GM18858 (cell line): ENCODE data around the gene SMIM5.

Experiments used
- ATAC-seq: cut with Tn5 transposase; IDR thresholded peaks from one replicate; pipeline ENCODE4 v1.9.1; 2021; ENCODE audit not compliant: unreplicated experiment

SMIM5 gene

DNA sequence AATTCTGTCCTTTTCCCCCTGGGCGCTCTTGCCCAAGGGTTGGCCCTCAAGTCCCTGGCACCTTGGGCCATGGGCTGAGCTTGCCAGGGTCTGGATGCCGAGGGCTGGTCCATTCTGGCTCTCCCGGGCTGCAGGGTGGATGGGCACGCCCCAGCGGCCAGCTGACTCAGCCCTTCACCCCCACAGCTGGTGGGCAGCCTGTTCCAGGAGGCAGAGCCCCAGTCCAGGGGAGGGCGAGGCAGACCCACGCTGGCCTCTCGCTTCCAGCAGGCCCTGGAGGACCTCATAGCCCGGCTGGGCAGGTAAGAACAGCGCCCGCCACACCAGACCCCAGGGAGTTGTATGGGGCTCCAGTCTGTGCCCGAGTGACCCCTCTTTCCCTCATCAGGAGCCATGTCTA lies 30.6 kb upstream of the SMIM5 start:
- no peak for ATAC-seq

DNA sequence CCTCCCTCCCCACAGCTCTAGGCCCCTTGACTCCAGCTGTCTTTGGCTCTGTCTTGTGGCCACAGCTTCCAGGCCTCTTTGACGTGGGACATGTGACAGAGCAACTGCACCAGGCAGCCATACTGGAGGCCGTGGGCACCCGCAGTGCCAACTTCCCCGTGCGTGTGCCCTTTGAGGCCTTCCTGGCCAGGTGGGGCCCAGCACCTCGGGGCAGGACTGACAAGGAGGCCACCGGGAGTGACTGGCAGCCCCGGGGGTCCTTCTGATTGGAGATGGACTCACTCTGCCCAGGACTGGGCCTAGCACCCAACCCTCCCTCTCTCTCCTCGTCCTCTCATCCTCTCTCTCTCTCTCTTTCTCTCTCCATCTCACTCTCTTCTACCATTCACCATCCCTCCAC lies 30.1 kb upstream of the SMIM5 start:
- ATAC-seq = no peak

DNA sequence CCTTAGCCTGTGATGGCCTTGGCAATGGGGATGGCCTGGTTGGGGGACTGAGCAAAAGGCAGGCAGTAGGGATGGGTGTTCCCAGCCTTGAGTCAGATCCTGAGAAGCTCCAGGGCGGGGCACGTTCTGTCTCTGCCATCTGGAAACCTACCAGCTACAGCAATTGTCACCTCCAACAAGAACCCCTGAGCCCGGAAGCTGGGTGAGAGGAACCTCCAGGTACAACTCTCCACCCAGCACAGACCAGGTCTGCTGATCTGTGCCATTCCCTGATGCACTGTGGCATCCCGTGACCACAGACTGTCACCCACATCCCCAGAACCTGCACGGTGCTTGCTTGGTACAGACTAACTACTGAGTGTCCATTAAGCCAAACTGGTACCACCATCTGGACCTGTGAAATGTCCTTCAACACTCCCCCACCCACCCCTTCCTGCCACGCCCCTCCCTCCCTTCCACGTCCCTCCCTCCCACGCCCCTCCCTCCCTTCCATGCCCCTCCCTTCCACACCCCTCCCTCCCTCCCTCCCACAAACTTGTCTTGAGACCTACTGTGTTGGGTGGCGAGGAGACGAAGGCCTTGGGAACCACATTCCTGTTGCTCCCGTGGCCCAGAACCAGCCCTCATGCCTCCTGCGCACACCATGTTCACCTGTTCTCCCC lies 29.1 kb upstream of the SMIM5 start:
- ATAC-seq = no peak

DNA sequence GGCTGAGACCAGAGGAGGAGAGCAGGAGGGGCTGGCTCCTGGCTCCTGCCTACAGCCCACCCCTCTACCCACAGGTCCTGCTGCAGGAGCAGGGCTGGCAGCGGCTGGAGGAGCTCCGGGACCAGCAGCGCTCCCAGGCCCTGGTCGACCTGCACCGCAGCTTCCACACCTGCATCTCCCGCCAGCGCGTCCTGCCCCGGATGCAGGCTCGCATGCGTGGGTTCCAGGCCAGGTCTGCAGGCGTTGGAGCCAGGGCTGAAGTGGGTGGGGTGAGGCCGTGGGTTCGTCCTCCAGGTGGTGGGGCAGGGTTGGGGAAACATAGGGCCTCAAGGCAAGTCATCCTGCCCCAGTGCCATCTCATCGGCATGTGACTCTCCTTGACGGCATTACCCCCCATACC lies 27.4 kb upstream of the SMIM5 start:
- no peak for ATAC-seq

DNA sequence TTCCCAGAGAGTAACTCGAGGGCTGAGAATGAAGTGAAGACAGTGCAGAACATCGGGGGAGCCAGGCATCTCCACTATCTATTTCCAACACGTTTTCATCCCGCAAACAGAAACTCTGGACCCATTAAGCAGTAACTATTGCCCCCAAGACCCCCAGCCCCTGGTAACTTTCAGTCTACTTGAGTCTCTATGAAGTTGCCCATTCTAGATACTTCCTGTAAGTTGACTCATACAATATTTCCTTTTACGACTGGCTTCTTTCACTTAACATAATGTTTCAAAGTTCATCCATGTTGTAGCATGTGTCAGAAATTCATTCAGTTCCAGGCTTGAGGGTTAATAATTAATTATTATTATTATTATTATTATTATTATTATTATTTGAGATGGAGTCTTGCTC lies 26.1 kb upstream of the SMIM5 start:
- no peak for ATAC-seq

DNA sequence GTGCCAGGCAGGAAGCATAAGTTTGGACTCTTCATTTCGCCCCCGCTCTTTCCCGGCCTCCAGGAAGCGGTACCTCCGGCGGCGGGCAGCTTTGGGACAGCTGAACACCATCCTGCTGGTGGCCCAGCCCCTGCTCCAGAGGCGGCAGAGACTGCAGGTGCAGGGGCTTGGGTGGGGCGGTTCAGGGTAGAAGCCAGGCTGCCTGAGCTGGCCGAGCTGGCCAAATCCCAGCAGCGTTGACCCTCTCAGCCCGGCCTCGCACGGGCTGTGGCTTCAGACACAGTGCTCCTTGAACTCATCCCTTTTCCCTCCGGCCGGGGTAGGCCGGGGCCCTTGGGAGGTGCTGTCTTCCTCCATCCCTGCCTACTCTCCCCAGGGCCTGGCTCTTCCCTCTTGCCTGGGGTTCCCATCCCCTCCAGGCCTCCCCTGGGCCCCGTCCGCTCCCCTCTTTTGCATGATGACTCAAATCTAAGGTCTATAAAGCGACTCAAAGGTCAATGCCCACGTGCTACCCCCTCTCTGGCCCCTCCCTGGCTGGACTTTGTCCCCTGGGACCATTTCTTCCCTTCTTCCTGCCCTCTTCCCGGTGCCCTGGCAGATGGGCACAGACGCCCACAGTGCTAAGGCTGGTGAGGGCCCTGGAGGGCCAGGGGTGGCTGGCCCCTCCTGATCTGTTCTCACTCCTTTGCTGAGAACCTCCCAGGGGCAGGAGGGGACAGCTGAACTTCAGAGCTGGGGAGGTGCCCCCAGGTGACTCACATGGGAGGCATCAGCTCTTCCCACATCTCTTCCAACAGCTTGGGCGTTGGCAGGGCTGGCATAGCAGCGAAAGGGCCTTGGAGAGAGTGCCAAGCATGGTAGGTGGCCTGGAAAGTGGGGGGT lies 22.9 kb upstream of the SMIM5 start:
- ATAC-seq = no peak

DNA sequence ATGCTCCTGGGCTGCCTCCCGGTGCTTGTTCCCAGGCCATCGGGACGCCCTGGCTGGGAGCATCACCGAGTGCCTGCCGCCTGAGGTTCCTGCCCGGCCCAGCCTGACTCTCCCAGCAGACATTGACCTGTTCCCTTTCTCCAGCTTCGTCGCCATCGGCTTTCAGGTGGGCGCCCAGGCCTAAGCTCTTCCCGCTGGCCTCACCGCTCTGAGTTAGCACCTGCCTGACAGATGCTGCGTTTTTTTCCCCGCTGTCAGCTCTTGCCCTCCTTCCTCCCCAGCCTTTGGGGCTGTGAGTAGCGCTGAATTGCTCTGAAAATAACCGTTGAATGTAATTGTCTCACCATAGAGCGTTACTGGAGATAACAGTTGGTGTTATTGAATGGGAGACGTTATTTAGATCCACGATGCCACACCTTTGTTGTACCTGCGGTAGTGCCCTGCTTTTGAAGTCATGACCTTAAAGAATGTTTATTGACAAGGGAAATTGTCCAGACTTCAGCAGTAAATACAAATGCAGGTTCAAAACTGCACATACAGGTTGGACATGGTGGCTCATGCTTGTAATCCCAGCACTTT lies 21.3 kb upstream of the SMIM5 start:
- no peak for ATAC-seq

DNA sequence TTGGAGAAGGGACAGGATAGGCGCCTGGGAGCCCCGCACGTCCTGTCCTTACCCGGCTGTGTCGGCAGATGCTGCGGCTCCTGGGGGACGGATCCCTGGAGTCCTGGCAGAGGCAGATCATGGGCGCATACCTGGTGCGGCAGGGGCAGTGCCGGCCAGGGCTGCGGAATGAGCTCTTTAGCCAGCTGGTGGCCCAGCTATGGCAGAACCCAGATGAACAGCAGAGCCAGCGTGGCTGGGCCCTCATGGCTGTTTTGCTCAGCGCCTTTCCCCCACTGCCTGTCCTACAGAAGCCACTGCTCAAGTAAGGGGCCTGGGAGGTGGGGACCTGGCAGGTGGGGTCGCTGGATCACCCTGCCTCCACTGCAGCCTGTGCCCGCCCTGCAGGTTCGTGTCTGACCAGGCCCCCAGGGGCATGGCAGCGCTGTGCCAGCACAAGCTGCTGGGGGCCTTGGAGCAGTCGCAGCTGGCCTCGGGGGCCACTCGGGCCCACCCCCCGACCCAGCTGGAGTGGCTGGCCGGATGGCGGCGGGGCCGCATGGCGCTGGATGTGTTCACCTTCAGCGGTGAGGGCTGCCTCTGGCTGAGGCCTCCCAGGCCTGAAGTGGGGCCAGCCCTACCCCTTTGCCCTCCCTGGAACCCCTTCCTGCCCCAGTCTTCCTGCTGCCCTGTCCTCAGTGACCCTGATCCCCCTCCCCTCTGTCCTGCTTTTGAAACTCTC lies 20.2 kb upstream of the SMIM5 start:
- no peak for ATAC-seq

DNA sequence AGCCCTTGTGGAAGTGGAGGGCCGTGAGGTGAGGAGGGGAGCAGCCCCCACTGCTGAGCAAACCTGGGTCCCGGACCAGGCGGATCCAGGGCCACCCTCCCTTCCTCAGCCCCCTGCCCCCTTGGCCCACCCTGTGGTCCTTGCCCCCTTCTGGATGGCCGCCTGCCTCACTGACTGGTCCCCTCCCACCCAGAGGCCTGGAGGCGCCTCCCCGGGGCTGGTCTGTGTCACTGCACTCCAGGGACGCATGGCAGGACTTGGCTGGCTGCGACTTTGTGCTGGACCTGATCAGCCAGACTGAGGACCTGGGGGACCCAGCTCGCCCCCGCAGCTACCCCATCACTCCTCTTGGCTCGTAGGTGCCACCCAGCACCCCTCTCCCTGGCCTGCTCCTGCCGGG lies 19.2 kb upstream of the SMIM5 start:
- no peak for ATAC-seq

DNA sequence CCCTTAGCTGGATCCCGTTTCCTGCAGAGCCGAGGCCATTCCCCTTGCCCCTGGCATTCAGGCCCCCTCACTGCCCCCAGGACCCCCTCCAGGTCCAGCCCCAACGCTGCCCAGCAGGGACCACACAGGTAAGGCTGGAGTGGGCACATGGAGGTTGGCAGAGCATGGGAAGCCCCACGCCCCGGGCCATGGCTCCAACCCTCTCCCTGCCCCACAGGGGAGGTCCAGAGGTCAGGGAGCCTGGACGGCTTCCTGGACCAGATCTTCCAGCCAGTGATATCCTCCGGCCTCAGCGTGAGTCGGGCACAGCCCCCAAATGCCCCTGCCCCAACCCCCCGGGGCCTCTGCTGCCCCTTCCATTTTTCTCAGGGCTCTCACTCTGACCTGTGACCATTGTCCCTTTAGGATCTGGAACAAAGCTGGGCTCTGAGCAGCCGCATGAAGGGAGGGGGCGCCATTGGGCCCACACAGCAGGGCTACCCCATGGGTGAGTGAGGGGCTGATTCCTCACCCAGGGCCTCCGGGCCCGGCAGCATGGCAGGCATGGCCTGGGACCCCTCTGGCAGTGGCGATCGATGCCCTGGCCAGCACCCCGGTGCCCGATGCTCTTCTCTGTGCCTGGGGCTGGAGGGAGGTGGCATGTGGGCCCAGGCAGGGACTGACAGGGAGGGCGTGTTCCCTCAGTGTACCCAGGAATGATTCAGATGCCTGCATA lies 18.5 kb upstream of the SMIM5 start:
- ATAC-seq = no peak

DNA sequence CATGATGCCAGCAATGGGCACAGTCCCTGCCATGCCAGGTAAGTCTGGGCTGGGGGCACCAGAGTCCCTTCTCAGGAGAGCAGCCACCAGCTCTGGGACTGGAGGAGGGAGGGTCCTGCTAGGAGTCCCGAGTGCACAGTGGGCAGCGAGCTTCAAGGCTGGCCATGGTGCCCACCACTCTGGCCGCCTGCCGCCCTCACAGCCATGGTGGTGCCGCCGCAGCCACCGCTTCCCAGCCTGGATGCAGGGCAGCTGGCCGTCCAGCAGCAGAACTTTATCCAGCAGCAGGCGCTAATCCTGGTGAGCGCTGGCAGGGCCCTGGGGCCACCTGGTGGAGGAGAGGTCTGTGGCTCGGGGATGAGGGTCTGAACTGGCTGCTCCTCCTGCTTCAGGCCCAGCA lies 17.9 kb upstream of the SMIM5 start:
- ATAC-seq = no peak

DNA sequence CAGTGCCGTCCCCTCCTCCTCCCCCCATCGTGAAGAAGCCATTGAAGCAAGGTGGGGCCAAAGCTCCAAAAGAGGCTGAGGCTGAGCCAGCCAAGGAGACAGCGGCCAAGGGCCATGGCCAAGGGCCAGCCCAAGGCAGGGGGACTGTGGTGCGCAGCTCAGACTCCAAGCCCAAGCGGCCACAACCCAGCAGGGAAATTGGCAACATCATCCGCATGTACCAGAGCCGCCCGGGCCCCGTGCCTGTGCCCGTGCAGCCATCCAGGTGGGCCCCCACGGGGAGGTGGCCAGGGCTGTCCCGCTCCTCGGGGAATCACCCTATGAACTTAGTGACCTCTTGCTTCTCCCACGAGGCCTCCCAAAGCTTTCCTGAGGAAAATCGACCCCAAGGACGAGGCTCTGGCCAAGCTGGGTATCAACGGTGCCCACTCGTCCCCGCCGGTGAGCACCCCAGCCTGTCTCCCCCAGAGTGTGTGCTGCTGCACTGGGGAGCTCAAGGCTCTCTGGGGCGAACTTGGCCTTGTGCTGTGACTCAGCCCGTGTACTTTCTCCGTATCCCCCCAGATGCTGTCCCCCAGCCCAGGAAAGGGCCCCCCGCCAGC lies 16.6 kb upstream of the SMIM5 start:
- no peak for ATAC-seq

DNA sequence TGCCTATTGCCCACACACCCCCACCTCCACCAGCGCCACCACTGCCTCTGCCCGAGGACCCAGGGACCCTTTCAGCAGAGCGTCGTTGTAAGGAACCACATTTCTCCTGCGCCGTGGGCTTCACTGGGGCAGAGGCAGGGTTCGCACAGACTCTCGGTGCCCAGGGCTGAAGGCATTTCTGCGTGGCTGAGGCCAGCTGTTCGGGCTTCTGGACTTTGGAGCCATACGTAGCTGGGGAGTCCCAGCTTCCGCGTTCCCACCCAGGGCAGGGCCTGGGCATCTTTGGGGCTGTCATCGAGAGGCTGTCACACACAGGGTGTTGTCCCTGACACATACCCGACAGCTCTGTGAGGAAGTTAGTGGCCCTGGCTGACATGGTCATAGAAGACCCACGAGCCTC lies 16.0 kb upstream of the SMIM5 start:
- ATAC-seq = no peak

DNA sequence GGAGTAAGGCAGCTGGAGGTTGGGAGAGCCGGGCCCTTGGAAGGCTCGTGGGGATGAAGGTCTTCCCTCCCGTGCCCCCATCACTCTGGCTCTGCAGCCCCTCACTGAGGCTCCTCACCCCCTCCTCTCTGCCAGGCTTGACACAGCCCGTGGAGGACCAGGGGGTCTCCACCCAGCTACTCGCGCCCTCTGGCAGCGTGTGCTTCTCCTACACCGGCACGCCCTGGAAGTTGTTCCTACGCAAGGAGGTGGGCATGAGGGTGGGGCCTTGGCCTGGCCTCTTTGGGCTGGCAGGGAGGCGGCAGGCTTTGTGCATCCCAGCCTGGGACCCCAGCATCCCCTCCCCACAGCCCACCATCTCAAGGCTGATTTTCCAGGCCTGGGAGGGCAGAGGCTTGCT lies 15.6 kb upstream of the SMIM5 start:
- no peak for ATAC-seq

DNA sequence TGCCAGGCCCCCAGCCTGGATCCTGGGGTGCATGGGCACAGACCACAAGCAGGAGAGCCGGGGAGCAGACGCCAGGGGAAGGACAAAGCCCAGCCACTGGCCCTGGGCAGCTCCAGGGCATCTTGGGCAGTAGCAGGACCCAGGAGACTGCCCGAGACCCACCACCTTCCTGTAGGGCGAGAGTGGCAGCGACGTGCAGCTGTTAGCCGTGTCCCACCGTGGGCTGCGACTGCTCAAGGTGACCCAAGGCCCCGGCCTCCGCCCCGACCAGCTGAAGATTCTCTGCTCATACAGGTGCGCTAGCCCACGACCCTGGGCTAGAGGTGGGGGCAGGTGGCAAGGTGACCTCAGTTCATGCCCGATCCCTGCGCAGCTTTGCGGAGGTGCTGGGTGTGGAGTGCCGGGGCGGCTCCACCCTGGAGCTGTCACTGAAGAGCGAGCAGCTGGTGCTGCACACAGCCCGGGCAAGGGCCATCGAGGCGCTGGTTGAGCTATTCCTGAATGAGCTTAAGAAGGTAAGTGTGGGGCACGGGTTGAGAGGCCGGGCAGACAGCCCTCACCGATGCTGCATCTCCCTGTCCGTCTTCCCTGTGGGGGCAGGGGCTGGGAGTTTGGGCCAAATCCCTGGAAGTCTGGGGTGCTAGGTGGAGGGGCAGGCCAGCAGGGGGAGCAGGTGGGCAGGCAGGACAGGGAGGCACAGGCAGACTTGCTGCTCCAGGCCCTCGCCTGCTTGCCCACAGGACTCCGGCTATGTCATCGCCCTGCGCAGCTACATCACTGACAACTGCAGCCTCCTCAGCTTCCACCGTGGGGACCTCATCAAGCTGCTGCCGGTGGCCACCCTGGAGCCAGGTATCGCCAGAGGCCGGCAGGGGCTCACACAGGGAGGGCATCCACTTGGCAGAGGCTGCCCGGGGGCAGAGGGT lies 13.5 kb upstream of the SMIM5 start:
- no peak for ATAC-seq

DNA sequence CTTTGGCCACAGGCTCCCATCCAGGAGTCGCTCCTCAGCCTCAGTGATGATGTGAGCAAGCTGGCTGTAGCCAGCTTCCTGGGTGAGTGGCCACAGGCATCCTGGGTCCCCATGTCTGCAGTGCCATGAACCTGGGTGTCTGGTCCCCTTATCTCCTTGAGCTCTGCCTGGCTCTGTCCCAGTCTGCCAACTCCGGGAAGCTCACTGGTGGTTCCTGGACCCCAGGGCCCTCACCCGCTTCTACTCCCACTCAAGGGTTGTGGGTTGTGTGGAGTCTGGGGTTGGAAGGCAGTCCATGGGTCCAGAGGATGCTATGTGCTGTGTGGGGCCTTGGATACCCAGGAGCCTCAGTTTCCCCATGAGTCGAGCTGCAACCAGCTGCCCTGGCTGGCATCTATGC lies 11.7 kb upstream of the SMIM5 start:
- ATAC-seq = no peak

DNA sequence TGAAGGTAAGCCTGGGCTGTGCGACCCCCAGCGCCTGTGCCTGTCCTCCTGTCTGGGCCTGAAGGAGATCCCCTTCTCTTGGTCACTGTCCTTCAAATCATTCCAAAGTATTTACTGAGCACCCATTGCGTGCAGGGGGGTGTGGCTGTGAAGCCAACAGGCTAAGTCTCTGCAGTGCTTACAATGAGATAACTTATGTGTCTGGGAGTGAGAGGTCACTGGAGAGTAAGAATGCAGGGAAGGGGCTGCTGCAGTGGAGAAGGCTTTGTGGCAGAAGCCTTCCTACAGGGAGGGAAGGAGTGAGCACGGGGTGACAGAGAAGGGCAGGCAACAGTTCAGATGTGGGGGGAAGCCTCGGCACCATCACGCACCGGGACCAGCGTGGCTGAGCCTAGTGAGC lies 11.2 kb upstream of the SMIM5 start:
- ATAC-seq = no peak

DNA sequence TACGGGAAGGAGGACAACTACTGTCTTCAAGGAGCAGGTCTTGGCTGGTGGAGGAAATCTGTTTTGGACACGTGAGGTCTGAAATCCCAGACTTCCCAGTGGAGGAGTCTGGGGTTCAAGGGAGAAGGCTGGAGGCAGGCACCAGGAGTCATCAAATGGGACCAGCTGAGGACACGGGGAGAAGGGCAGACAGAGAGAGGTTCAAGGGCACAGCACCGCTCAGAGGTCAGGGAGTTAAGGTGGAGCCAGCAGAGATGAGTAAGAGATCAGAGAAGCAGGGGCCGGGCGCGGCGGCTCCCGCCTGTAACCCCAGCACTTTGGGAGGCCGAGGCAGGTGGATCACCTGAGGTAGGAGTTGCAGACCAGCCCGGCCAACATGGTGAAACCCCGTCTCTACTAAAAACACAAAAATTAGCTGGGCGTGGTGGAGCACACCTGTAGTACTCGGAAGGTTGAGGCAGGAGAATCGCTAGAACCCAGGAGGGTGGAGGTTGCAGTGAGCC lies 10.4 kb upstream of the SMIM5 start:
- ATAC-seq = no peak

DNA sequence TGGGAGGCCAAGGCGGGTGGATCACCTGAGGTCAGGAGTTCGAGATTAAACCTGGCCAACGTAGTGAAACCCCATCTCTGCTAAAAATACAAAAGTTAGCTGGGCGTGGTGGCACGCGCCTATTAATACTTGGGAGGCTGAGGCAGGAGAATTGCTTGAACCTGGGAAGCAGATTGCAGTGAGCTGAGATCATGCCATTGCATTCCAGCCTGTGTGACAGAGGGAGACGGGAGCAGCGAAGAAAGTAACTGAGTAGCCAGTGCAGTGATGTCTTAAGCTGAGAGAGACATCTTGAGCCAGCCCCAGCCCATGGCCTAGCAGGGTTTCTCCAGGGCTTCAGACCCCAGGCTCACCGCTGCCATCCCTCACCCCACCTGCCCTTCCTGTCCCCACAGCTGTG lies 9.8 kb upstream of the SMIM5 start:
- no peak for ATAC-seq
